HEK293 (cell line): ENCODE measurements around the gene C5orf47.

Experiments
- CTCF ChIA-PET: fragments of 350-600 bp; formaldehyde crosslinking; extraction: SDS; loops from one replicate; lab custom pipeline; 2021; ENCODE audit warnings: antibody characterized with exemption; lab: Yijun Ruan, JAX
- POLR2A ChIA-PET: fragments of 300-600 bp; formaldehyde crosslinking; extraction: SDS; loops from one replicate; lab custom pipeline; 2020; ENCODE audit warnings: antibody characterized with exemption, inconsistent platforms; lab: Yijun Ruan, JAX
- H3K27ac ChIP-seq: fragments of 200-500 bp; sonication (Bioruptor generic); 2 replicates; pipeline ENCODE4 v1.5.1; 2014; ENCODE audit warnings: low read depth, low read length, control low read depth, inconsistent platforms; ENCODE audit errors: extremely low read depth
- H3K36me3 ChIP-seq, 2 experiments: fragments of 200-500 bp in 1 of 2; sonication (Bioruptor generic) in 1 of 2; 1 replicate in 1 of 2; 2 replicates in 1 of 2; pipeline ENCODE4 v1.5.1; 2014 to 2017; ENCODE audit warnings: inconsistent platforms in 2 of 2, low read length in 2 of 2; ENCODE audit not compliant: control insufficient read depth in 2 of 2, insufficient read depth in 1 of 2
- H3K4me1 ChIP-seq: fragments of 200-500 bp; sonication (Bioruptor generic); 2 replicates; pipeline ENCODE4 v1.5.1; 2014; ENCODE audit warnings: mild to moderate bottlenecking, low read length, inconsistent platforms; ENCODE audit not compliant: control insufficient read depth, insufficient read depth
- H3K4me3 ChIP-seq: 2 replicates; pipeline ENCODE4 v1.5.1; 2011; ENCODE audit warnings: low read depth, mild to moderate bottlenecking, control low read depth, low read length, moderate library complexity
- H3K9me3 ChIP-seq: fragments of 200-500 bp; sonication (Bioruptor generic); 2 replicates; pipeline ENCODE4 v1.5.1; 2014; ENCODE audit warnings: low read depth, low read length, inconsistent platforms; ENCODE audit not compliant: control insufficient read depth, insufficient read depth
- BCL11B ChIP-seq: fragments of 450-650 bp; formaldehyde crosslinking; IDR thresholded peaks from 2 replicates; pipeline ENCODE4 v1.5.1; 2016; ENCODE audit warnings: low read depth, missing biosample characterization, missing genetic modification characterization
- PRDM6 ChIP-seq: fragments of 450-650 bp; formaldehyde crosslinking; IDR thresholded peaks from 2 replicates; pipeline ENCODE4 v1.5.1; 2017; ENCODE audit warnings: missing biosample characterization, missing genetic modification characterization
- ZBTB10 ChIP-seq: fragments of 450-650 bp; formaldehyde crosslinking; IDR thresholded peaks from 2 replicates; pipeline ENCODE4 v1.5.1; 2016; ENCODE audit warnings: missing biosample characterization, missing genetic modification characterization
- ZEB2 ChIP-seq: fragments of 450-650 bp; formaldehyde crosslinking; IDR thresholded peaks from 2 replicates; pipeline ENCODE4 v1.5.1; 2016; ENCODE audit warnings: missing biosample characterization, missing genetic modification characterization
- ZFP41 ChIP-seq: fragments of 450-650 bp; formaldehyde crosslinking; IDR thresholded peaks from 2 replicates; pipeline ENCODE4 v1.5.1; 2016; ENCODE audit warnings: missing biosample characterization, missing genetic modification characterization, borderline replicate concordance
- ZNF155 ChIP-seq: fragments of 450-650 bp; formaldehyde crosslinking; IDR thresholded peaks from 2 replicates; pipeline ENCODE4 v1.5.1; 2016; ENCODE audit warnings: missing biosample characterization, missing genetic modification characterization
- ZNF175 ChIP-seq: fragments of 450-650 bp; formaldehyde crosslinking; IDR thresholded peaks from 2 replicates; pipeline ENCODE4 v1.5.1; 2016; ENCODE audit warnings: missing biosample characterization, missing genetic modification characterization
- ZNF202 ChIP-seq: fragments of 450-650 bp; formaldehyde crosslinking; IDR thresholded peaks from 2 replicates; pipeline ENCODE4 v1.5.1; 2016; ENCODE audit warnings: missing biosample characterization, missing genetic modification characterization, borderline replicate concordance
- ZNF26 ChIP-seq: fragments of 450-650 bp; formaldehyde crosslinking; IDR thresholded peaks from 2 replicates; pipeline ENCODE4 v1.5.1; 2016; ENCODE audit warnings: missing biosample characterization, missing genetic modification characterization
- ZNF280C ChIP-seq: fragments of 450-650 bp; formaldehyde crosslinking; IDR thresholded peaks from 2 replicates; pipeline ENCODE4 v1.5.1; 2016; ENCODE audit warnings: missing biosample characterization, missing genetic modification characterization
- ZNF501 ChIP-seq: fragments of 450-650 bp; formaldehyde crosslinking; IDR thresholded peaks from 2 replicates; pipeline ENCODE4 v1.5.1; 2016; ENCODE audit warnings: missing biosample characterization, missing genetic modification characterization
- ZNF513 ChIP-seq: fragments of 450-650 bp; IDR thresholded peaks from 2 replicates; pipeline ENCODE4 v1.5.1; 2018; ENCODE audit warnings: missing biosample characterization, missing genetic modification characterization
- ZNF521 ChIP-seq: fragments of 450-650 bp; formaldehyde crosslinking; IDR thresholded peaks from 2 replicates; pipeline ENCODE4 v1.5.1; 2017; ENCODE audit warnings: missing biosample characterization, mild to moderate bottlenecking, missing genetic modification characterization
- ZNF555 ChIP-seq: fragments of 450-650 bp; formaldehyde crosslinking; conservative IDR thresholded peaks from 2 replicates; pipeline ENCODE4 v1.5.1; 2017; ENCODE audit warnings: missing biosample characterization, mild to moderate bottlenecking, missing genetic modification characterization, inconsistent platforms
- ZNF645 ChIP-seq: fragments of 450-650 bp; formaldehyde crosslinking; IDR thresholded peaks from 2 replicates; pipeline ENCODE4; 2016; ENCODE audit warnings: missing biosample characterization, missing genetic modification characterization
- ZNF654 ChIP-seq: fragments of 450-650 bp; formaldehyde crosslinking; IDR thresholded peaks from 2 replicates; pipeline ENCODE4 v1.5.1; 2016; ENCODE audit warnings: low read depth, missing biosample characterization, missing genetic modification characterization
- ZNF658 ChIP-seq: fragments of 450-650 bp; formaldehyde crosslinking; IDR thresholded peaks from 2 replicates; pipeline ENCODE4; 2016; ENCODE audit warnings: missing biosample characterization, missing genetic modification characterization
- ZNF660 ChIP-seq: fragments of 450-650 bp; IDR thresholded peaks from 2 replicates; pipeline ENCODE4 v1.5.1; 2018; ENCODE audit warnings: missing biosample characterization, mild to moderate bottlenecking, missing genetic modification characterization
- ZSCAN30 ChIP-seq: fragments of 450-650 bp; IDR thresholded peaks from 2 replicates; pipeline ENCODE4 v1.5.1; 2018; ENCODE audit warnings: missing biosample characterization, mild to moderate bottlenecking, missing genetic modification characterization, moderate library complexity

Gene C5orf47

GRCh38 chr5:173974688-173975239 is 14.2 kb upstream of the C5orf47 start:
- Histone ChIP-seq H3K4me1 (no peaks in the 10 kb centered on the region), H3K27ac (no peak overlapping the region), H3K9me3 (no peaks in the 10 kb centered on the region), H3K36me3 (no peaks in the 10 kb centered on the region), H3K4me3 (no peak overlapping the region)
- ChIA-PET POLR2A (interaction anchor here (1.0 kb wide), 1 partner anchor 83 kb away, joined by 3 read pairs; no protein-coding TSS in a partner anchor), CTCF (interaction anchor here (0.6 to 5.2 kb wide), 7 partner anchors 10 to 356 kb away, joined by 3 to 94 read pairs (median 6); partner anchors contain the start of gene BOD1)
- no peak for TF ChIP-seq ZNF513 (tag by site-specific recombination)
- TF ChIP-seq ZNF280C (tag by site-specific recombination) = no peak
- no peak for TF ChIP-seq ZEB2 (tag by site-specific recombination)
- TF ChIP-seq ZFP41 (tag by site-specific recombination) = no peak
- TF ChIP-seq ZSCAN30 (tag by site-specific recombination) = no peak
- no peak for TF ChIP-seq PRDM6 (tag by site-specific recombination)
- no peak for TF ChIP-seq ZNF521 (tag by site-specific recombination)
- TF ChIP-seq BCL11B = no peak
- no peak for TF ChIP-seq ZNF654 (tag by site-specific recombination)
- no peak for TF ChIP-seq ZNF645 (tag by site-specific recombination)
- TF ChIP-seq ZNF26 (tag by site-specific recombination) = no peak
- no peak for TF ChIP-seq ZNF658 (tag by site-specific recombination)
- TF ChIP-seq ZNF660 (tag by site-specific recombination) = no peak
- no peak for TF ChIP-seq ZNF555 (tag by site-specific recombination)
- no peak for TF ChIP-seq ZNF501 (tag by site-specific recombination)

- H3K36me3 ChIP-seq = no peaks in the 10 kb centered on the region
- POLR2A ChIA-PET = interaction anchor here (0.6 kb wide), 1 partner anchor 662 kb away, joined by 3 read pairs; no protein-coding TSS in a partner anchor
- no peak overlapping the region for H3K4me3 ChIP-seq
- TF ChIP-seq ZNF26 (tag by site-specific recombination) (no peak), ZNF175 (tag by site-specific recombination) (no peak), ZBTB10 (tag by site-specific recombination) (no peak), ZNF202 (tag by site-specific recombination) (no peak), ZNF155 (tag by site-specific recombination) (no peak)
- CTCF ChIA-PET = interaction anchor here (0.6 to 1.6 kb wide), 5 partner anchors 8 to 1167 kb away, joined by 3 to 6 read pairs (median 3); no protein-coding TSS in a partner anchor
- no peak overlapping the region for H3K27ac ChIP-seq
- H3K9me3 ChIP-seq = no peaks in the 10 kb centered on the region
- H3K4me1 ChIP-seq = no peaks in the 10 kb centered on the region
Measured at GRCh38 chr5:173981185-173981761, 7.7 kb upstream of the C5orf47 start.
